ENCODE results near the gene MED17. TPM values are rescaled to one million over a fixed set of nuclear protein-coding genes. Genes with fewer than 3 reads are reported as not detected.
"Not testable (repeated sequence)": the region's sequence is repeated elsewhere in the genome, so short reads cannot be mapped to it uniquely, and the experiment has no call there.

MED17 gene
- total RNA-seq: 9.3 TPM

GRCh38 chr11:93784145-93784934 is at the start of gene MED17:
Gene MED17 (plus strand): TSS chr11:93784282. CDS start chr11:93784514, 232 bp downstream.
- ATAC-seq (peak; percentile 99), DNase-seq (ENCODE audit: low spot score) (peak; percentile 93)

- DNase-seq (ENCODE audit: low spot score): no peak
Measured at GRCh38 chr11:93734427-93735222, 49.5 kb upstream of the MED17 start.

GRCh38 chr11:93735627-93736026 is 48.5 kb upstream of the MED17 start:
- ATAC-seq (no peak), DNase-seq (ENCODE audit: low spot score) (no peak)

More at GRCh38 chr11:93734427-93735222, 49.5 kb upstream of the MED17 start:
- ATAC-seq: no peak

DNA sequence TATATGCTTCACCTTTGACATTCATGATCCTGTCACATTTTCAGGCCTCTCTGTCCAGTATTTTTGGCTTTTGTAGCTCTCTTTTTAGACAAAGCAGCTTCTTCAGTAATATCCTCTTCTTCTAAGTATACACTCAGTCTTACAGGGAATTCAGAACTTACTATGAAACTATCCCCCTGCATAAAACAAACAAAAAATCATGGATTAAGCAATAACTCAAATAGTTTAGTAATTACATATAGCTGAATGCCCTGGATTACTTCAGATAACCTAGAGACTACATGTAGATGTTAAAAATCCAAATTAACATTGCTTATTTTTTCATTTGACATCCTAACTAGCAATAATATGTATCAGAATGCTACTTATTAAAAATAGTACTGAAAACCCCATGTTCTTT is 48.0 kb upstream of the MED17 start:
- DNase-seq (ENCODE audit: low spot score) (no peak), ATAC-seq (no peak)

GRCh38 chr11:93737904-93738612 is 46.0 kb upstream of the MED17 start:
- ATAC-seq (no peak), DNase-seq (ENCODE audit: low spot score) (no peak)

GRCh38 chr11:93738647-93739081 is 45.4 kb upstream of the MED17 start:
- ATAC-seq: no peak
- no peak for DNase-seq (ENCODE audit: low spot score)

GRCh38 chr11:93740031-93740729 is 43.9 kb upstream of the MED17 start:
- ATAC-seq: no peak

GRCh38 chr11:93740730-93741093 is 43.4 kb upstream of the MED17 start:
- DNase-seq (ENCODE audit: low spot score): no peak
- peak; percentile 55 for ATAC-seq

More at GRCh38 chr11:93740031-93740729, 43.9 kb upstream of the MED17 start:
- no peak for DNase-seq (ENCODE audit: low spot score)

GRCh38 chr11:93741094-93741881 is 42.8 kb upstream of the MED17 start, which contains the start of the genes C11orf54 and TAF1D:
Gene C11orf54 (plus strand): TSS chr11:93741672. CDS start chr11:93747394, 5,722 bp downstream.
Gene TAF1D (minus strand): TSS chr11:93741495. CDS start chr11:93739304, 2,191 bp downstream.
- DNase-seq (ENCODE audit: low spot score) (peak; percentile 98), ATAC-seq (peak; percentile 88)

GRCh38 chr11:93741882-93742226 is 42.2 kb upstream of the MED17 start:
- DNase-seq (ENCODE audit: low spot score): peak; percentile 82
- peak; percentile 71 for ATAC-seq

- ATAC-seq: no peak
- no peak for DNase-seq (ENCODE audit: low spot score)
Measured at GRCh38 chr11:93743291-93743690, 40.8 kb upstream of the MED17 start.

DNA sequence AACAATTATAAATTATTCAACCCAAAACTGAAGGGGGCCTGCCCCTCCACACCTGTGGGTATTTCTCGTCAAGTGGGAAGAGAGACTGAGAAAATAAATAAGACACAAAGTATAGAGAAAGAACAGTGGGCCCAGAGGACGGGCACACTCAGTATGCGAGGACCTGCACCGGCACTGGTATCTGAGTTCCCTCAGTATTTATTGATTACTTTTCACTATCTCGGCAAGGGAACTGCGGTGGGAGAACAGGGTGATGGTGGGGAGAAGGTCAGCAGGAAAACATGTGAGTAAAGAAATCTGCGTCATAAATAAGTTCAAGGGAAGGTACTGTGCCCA is 39.4 kb upstream of the MED17 start:
- ATAC-seq (no peak), DNase-seq (ENCODE audit: low spot score) (no peak)

DNA sequence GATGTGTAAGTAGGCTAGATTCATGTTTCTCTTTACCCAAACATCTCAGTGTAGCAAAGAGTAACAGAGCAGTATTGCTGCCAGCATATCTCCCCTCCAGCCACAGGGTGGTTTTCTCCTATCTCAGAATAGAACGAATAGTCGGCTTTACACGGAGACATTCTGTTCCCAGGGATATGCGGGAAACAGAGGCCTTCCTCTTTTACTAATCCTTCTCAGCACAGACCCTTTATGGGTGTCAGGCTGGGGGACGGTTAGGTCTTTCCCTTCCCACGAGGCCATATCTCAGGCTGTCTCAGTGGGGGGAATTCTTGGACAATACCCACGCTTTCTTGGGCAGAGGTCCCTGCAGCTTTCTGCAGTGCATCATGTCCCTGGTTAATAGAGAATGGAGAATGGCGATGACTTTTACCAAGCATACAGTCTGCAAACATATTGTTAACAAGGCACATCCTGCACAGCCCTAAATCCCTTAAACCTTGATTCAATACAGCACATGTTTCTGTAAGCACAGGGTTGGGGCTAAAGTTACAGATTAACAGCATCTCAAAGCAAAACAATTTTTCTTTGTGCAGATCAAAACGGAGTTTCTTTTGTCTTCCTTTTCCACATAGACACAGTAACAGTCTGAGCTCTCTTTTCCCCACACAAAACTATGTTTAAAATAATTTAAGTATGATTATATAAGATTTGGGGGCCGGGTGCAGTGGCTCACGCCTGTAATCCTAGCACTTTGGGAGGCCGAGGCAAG is 38.9 kb upstream of the MED17 start:
- ATAC-seq; DNase-seq (ENCODE audit: low spot score): not testable (repeated sequence)

DNA sequence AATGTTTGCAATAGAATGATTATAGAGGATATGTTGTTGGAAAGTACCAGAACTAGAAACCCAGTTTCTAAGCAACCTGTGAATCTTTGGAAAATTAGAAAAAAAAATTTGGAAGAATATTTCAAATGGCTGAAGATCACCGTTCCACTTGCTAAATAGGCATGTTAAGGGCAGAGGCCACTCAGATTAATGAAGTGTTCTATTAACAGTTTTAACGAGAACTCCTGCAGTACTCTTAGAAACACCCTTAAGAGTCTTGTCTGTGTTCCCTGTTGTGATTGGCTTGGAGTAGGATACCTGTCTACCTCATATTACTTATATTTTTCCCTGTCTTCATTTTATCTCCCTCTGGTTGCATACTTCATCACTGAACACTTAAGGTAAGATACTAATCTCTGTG is 38.0 kb upstream of the MED17 start:
- peak; percentile 40 for ATAC-seq

GRCh38 chr11:93747122-93747521 is 37.0 kb upstream of the MED17 start:
- ATAC-seq: peak; percentile 54
- no peak for DNase-seq (ENCODE audit: low spot score)

More for the DNA sequence above, 38.0 kb upstream of the MED17 start:
- no peak for DNase-seq (ENCODE audit: low spot score)

DNA sequence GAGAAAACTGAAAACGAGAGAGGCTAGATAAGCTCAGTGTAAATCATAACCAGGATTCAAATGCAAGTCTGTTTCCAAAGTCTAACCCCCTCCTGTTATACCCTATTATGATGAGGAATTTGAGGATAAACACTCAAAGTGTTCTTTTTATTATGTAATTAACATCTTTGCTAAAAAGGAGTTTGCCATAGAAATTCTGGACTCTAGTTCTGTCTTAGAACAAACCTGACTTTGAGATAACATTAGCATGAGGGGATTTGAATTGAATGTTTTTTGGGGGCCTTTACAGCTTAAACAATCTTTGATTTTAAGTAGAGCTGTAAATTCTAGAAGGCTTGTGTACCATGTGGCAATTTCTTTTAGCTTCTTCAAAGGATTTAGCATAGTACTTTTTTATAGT is 33.1 kb upstream of the MED17 start:
- DNase-seq (ENCODE audit: low spot score) (no peak), ATAC-seq (no peak)

- ATAC-seq (peak; percentile 59), DNase-seq (ENCODE audit: low spot score) (no peak)
Measured at GRCh38 chr11:93753241-93753640, 30.8 kb upstream of the MED17 start.

DNA sequence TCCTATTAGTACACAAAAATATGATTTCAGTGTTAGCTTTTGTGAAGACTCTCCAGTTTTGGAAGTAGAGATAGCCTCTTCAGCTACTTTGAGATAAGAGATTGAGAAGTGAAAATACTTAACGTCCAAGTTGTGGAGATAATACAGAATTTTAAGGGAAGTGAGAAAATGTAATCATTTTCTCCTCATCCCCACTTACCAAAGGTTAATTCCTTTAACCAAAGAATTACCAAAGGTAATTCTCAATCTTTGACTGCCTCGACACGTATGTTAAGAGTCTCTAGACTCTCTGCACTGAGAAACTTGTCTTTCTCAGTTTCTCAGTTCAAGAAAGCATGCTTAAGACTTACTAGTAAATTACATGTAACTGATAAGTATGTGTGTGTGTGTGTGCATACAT is 27.3 kb upstream of the MED17 start:
- no peak for ATAC-seq
- DNase-seq (ENCODE audit: low spot score): no peak

DNA sequence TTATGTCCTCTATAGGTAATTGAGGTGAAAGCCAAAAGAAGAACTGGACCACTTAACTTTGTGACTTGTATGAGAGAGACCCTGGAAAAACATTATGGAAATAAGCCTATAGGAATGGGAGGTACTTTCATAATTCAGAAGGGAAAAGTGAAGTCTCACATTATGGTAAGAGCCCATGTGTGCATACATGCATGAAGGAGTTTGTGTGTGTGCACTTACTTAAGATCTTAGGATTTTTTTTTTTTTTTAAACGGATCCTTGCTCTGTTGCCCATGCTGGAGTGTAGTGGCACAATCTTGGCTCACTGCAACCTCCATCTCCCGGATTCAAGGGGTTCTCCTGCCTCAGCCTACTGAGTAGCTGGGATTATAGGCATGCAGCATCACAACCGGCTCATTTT is 26.8 kb upstream of the MED17 start:
- DNase-seq (ENCODE audit: low spot score): no peak
- no peak for ATAC-seq
